IgD-negative memory B cell (primary cell): ENCODE results near the gene RMDN3. TPM values are rescaled to one million over a fixed set of nuclear protein-coding genes. Genes with fewer than 3 reads are reported as not detected.

ENCODE experiments used
- H3K27ac Mint-ChIP-seq, 3 donors: one replicate each; pipeline ENCODE4 v1.8.0; 2020 to 2022; ENCODE audit warnings: mild to moderate bottlenecking in 3 of 3, mixed read lengths in 3 of 3, moderate library complexity in 1 of 3
- H3K27me3 Mint-ChIP-seq: one replicate; pipeline ENCODE4 v1.8.0; 2021; ENCODE audit warnings: mixed read lengths
- H3K36me3 Mint-ChIP-seq: one replicate; pipeline ENCODE4 v1.8.0; 2020; ENCODE audit warnings: mild to moderate bottlenecking, mixed read lengths
- H3K4me1 Mint-ChIP-seq, 3 donors: one replicate each; pipeline ENCODE4 v1.8.0; 2020 to 2022; ENCODE audit warnings: mixed read lengths in 3 of 3, mild to moderate bottlenecking in 1 of 3
- H3K4me3 Mint-ChIP-seq, 4 donors: one replicate each; pipeline ENCODE4 v1.8.0; 2020 to 2022; ENCODE audit warnings: mild to moderate bottlenecking in 4 of 4, mixed read lengths in 4 of 4, moderate library complexity in 3 of 4
- H3K9me3 Mint-ChIP-seq, 3 donors: one replicate each; pipeline ENCODE4 v1.8.0; 2020 to 2021; ENCODE audit warnings: mixed read lengths in 3 of 3, mild to moderate bottlenecking in 1 of 3
- polyA plus RNA-seq: library from polyadenylated mRNA; unstranded; fragments of 300-500 nt; fragmentation: Illumina TruSeq; gene quantifications from one replicate; pipeline ENCODE4 v1.2.3, GENCODE V29; 2021

The RMDN3 gene
- 18.3 TPM for polyA plus RNA-seq

- no peaks in the 10 kb centered on the region for H3K27me3 Mint-ChIP-seq
- H3K36me3 Mint-ChIP-seq: no peaks in the 10 kb centered on the region
- peak within 1 kb of the TSS; percentile 69 to 96 (median 92) for H3K27ac Mint-ChIP-seq
- peak within 1 kb of the TSS; percentile 91 to 99 (median 97) for H3K4me3 Mint-ChIP-seq
- H3K9me3 Mint-ChIP-seq: no peaks in the 10 kb centered on the region
- H3K4me1 Mint-ChIP-seq: peaks cover 15 to 21% (median 15%) of the 10 kb centered on the region in 3 donors
Measured at GRCh38 chr15:40754883-40755811, at the start of gene RMDN3. Gene RMDN3 (minus strand): TSS chr15:40755254. CDS start chr15:40754783, 471 bp downstream.

GRCh38 chr15:40803688-40804087, 48.6 kb upstream of the RMDN3 start:
- no peak overlapping the region for H3K27ac Mint-ChIP-seq
- peaks cover 7% of the 10 kb centered on the region for H3K36me3 Mint-ChIP-seq
- H3K4me3 Mint-ChIP-seq: peak overlapping the region in 2 of 4 donors; percentile 39 to 50
- H3K9me3 Mint-ChIP-seq: no peaks in the 10 kb centered on the region
- peaks cover 23 to 26% (median 25%) of the 10 kb centered on the region in 3 donors for H3K4me1 Mint-ChIP-seq
- H3K27me3 Mint-ChIP-seq: no peaks in the 10 kb centered on the region

DNA sequence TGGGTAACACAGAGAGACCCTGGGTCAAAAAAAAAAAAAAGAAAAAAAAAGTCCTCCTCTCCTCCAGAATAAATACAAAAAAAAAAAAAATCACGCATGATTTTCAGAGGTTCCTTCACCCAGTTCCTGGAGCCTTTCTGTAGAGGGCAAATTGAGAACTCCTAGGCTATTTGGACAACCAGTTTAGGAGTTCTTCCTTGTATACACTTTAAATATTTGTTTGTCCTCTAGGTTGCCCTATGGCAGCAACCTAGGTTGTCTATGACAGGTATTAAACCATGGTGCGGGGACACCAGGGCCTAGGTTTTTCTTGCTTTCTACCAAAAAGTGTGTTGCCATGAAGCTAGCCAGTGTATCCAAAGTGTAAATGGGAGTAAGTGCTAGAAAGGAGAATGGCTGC, 48.0 kb upstream of the RMDN3 start:
- Mint-ChIP-seq H3K27ac (no peak overlapping the region), H3K4me3 (peak overlapping the region in 1 of 4 donors; percentile 50), H3K36me3 (peaks cover 12% of the 10 kb centered on the region), H3K27me3 (no peaks in the 10 kb centered on the region), H3K9me3 (no peaks in the 10 kb centered on the region), H3K4me1 (peaks cover 22 to 29% (median 25%) of the 10 kb centered on the region in 3 donors)

DNA sequence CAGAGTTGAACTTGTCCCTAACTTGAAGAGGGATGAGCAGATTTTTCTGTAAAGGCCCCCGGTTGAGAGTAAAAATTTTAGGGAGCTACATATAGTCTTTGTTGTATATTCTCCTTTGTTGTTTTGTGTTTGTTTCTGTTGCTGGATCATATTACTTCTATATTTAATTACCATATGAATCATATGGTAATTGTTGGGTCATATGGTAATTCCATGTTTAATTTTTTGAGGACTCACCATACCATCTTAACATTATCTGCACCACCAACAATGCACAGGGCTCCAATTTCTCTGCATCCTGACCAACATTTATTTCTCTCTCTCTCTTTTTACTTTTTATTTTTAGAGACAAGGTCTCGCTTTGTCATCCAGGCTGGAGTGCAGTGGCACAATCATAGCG, 44.5 kb upstream of the RMDN3 start:
- Mint-ChIP-seq H3K4me3 (peak overlapping the region in 1 of 4 donors; percentile 32), H3K27me3 (no peaks in the 10 kb centered on the region), H3K36me3 (peaks cover 12% of the 10 kb centered on the region), H3K9me3 (no peaks in the 10 kb centered on the region), H3K4me1 (peaks cover 17 to 28% (median 19%) of the 10 kb centered on the region in 3 donors), H3K27ac (no peak overlapping the region)

DNA sequence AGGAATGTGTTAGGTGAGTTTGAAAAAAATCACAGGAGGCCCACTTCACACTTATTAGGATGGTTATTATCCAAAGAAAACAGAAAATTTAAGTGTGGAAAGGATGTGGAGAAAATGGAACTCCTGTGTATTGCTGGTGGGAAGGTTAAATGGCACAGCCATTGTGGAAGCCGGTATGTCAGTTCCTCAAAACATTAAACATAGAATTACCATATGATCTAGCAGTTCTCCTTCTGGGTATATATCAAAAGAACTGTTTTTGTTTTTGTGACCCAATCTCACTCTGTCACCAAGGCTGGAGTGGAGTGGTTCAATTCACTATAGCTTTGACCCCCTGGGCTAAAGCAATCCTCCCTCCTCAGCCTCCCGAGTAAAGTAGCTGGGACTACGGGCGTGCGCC, 41.5 kb upstream of the RMDN3 start:
- Mint-ChIP-seq H3K27me3 (no peaks in the 10 kb centered on the region), H3K27ac (no peak overlapping the region), H3K4me1 (peaks cover 14 to 27% (median 15%) of the 10 kb centered on the region in 3 donors), H3K36me3 (peaks cover 12% of the 10 kb centered on the region), H3K9me3 (no peaks in the 10 kb centered on the region), H3K4me3 (no peak overlapping the region)

GRCh38 chr15:40796041-40796440, 41.0 kb upstream of the RMDN3 start:
- Mint-ChIP-seq H3K4me1 (peaks cover 14 to 25% (median 15%) of the 10 kb centered on the region in 3 donors), H3K9me3 (no peaks in the 10 kb centered on the region), H3K27me3 (no peaks in the 10 kb centered on the region), H3K4me3 (no peak overlapping the region), H3K36me3 (peaks cover 12% of the 10 kb centered on the region), H3K27ac (no peak overlapping the region)

DNA sequence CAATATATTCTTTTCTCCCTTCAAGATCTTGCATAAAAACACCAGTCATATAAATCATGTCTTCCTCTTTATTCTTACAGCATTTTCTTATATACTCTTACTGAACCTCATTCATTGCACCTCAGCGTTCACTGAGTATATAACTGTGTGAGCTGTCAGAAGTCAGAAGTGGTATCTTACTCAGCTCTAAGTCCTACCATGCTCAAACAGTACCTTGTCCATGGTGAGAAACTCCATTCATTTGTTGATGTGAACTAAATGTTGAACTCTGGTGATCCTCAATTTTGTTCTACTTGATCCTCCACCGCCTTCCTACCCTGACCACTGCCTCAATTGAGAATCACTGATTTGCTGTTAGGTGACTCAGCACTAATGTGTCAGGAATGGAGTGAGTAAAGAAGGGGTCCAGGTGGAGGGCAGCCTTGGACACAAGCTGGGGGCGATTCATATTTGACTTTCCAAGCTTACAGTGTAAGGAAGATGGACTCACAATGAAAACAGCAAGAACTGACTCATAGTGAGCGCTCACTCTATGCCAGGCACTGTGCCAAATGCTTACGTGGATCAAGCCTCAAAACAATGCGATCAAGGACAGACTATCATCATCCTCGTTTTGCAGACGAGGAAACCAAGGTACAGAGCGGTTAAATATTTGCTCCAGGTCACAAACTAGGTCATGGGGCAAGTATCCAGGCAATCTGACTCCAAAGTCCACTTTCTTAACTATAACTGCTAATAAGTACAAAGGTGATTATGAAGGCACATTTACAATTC, 38.3 kb upstream of the RMDN3 start:
- Mint-ChIP-seq H3K27me3 (no peaks in the 10 kb centered on the region), H3K36me3 (peaks cover 5% of the 10 kb centered on the region), H3K27ac (no peak overlapping the region), H3K4me3 (no peak overlapping the region), H3K4me1 (peaks cover 13 to 18% (median 14%) of the 10 kb centered on the region in 3 donors), H3K9me3 (no peaks in the 10 kb centered on the region)

DNA sequence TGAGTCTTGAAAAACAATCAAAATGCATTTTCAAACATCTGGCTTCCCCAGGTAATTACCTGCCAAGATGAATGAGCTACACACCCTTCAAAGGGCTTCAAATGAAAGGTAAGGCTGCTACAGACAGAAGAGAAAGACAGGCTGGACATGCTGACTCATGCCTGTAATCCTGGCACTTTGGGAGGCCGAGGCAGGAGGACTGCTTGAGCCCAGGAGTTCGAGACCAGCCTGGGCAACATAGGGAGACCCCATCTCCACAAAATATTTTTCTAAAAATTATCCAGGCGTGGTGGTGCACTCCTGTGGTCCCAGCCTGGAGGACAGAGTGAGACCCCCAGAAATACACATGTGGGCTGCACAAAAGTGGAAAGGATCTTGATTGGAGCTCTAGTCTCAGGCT, 37.3 kb upstream of the RMDN3 start:
- Mint-ChIP-seq H3K36me3 (peaks cover 2% of the 10 kb centered on the region), H3K4me1 (peaks cover 9 to 13% (median 12%) of the 10 kb centered on the region in 3 donors), H3K27me3 (no peaks in the 10 kb centered on the region), H3K9me3 (no peaks in the 10 kb centered on the region), H3K27ac (peak overlapping the region in 1 of 3 donors; percentile 69), H3K4me3 (no peak overlapping the region)

DNA sequence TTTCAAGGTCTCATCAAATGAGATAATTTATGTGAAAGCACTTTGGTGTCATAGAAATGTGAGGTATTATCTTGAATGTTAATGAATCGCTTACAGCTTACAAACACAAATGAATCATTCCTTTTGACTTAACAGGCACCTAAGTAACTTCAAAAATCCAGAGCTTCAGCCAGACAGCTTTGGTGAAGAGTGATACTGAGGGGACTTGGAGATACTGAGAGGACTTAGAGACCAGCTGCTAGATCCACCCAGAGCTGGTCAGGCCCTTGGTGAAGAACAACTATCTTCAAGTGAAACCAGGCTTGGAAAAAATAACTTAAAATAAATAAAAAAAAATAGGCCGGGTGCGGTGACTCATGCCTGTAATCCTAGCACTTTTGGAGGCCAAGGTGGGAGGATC, 35.7 kb upstream of the RMDN3 start:
- H3K36me3 Mint-ChIP-seq: peaks cover 2% of the 10 kb centered on the region
- H3K27ac Mint-ChIP-seq: peak overlapping the region in 1 of 3 donors; percentile 43
- H3K9me3 Mint-ChIP-seq: no peaks in the 10 kb centered on the region
- H3K4me1 Mint-ChIP-seq: peaks cover 6 to 12% (median 9%) of the 10 kb centered on the region in 3 donors
- H3K27me3 Mint-ChIP-seq: no peaks in the 10 kb centered on the region
- no peak overlapping the region for H3K4me3 Mint-ChIP-seq

DNA sequence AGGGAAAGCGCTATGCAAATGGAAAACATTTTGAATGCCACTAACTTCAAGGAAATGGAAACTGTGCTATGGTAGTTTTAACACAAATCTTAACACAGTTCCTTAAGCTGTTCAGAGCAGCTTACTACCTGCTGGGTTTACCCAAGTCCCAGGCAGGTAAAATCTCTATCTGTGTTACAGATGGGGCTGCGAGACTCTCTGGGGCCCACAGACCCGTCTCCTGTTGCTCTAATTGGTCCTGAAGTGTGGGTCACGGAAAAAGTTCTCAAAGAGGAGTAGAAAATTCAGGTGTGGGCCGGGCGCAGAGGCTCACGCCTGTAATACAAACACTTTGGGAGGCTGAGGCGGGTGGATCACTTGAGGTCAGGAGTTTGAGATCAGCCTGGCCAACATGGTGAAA, 34.9 kb upstream of the RMDN3 start:
- H3K27me3 Mint-ChIP-seq: no peaks in the 10 kb centered on the region
- no peak overlapping the region for H3K4me3 Mint-ChIP-seq
- peaks cover 6 to 12% (median 8%) of the 10 kb centered on the region in 3 donors for H3K4me1 Mint-ChIP-seq
- peaks cover 2% of the 10 kb centered on the region for H3K36me3 Mint-ChIP-seq
- no peak overlapping the region for H3K27ac Mint-ChIP-seq
- no peaks in the 10 kb centered on the region for H3K9me3 Mint-ChIP-seq

- Mint-ChIP-seq H3K36me3 (peaks cover 2% of the 10 kb centered on the region), H3K27ac (peak overlapping the region in 1 of 3 donors; percentile 56), H3K9me3 (no peaks in the 10 kb centered on the region), H3K4me3 (no peak overlapping the region), H3K4me1 (peaks cover 6 to 12% (median 8%) of the 10 kb centered on the region in 3 donors), H3K27me3 (no peaks in the 10 kb centered on the region)
Measured at GRCh38 chr15:40789119-40789518, 34.1 kb upstream of the RMDN3 start.

DNA sequence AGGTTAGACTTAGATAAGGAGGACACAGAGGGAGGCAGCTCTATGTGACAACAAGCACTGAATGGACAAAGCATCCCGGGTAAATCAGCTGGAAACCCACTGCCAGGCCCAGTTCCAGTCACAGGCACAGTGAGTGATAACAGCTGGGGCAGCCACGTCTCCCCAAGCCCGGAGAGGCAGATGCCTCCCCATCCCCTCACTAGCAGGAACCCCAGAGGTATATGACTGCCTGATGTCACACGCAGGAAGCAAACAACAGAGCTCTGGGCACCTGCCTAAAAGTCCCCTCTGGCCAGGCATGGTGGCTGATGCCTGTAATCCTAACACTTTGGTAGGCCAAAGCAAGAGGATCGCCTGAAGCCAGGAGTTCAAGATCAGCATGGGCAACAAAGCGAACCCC, 32.9 kb upstream of the RMDN3 start:
- Mint-ChIP-seq H3K27ac (peak overlapping the region in 1 of 3 donors; percentile 41), H3K36me3 (no peaks in the 10 kb centered on the region), H3K27me3 (no peaks in the 10 kb centered on the region), H3K4me1 (peaks cover 6 to 10% (median 7%) of the 10 kb centered on the region in 3 donors), H3K4me3 (no peak overlapping the region), H3K9me3 (no peaks in the 10 kb centered on the region)

GRCh38 chr15:40787344-40787841, 32.3 kb upstream of the RMDN3 start:
- H3K4me1 Mint-ChIP-seq: peaks cover 9 to 12% (median 9%) of the 10 kb centered on the region in 3 donors
- no peaks in the 10 kb centered on the region for H3K27me3 Mint-ChIP-seq
- H3K9me3 Mint-ChIP-seq: no peaks in the 10 kb centered on the region
- H3K27ac Mint-ChIP-seq: peak overlapping the region in 1 of 3 donors; percentile 41
- H3K4me3 Mint-ChIP-seq: no peak overlapping the region
- H3K36me3 Mint-ChIP-seq: no peaks in the 10 kb centered on the region

GRCh38 chr15:40785814-40786213, 30.8 kb upstream of the RMDN3 start:
- Mint-ChIP-seq H3K4me3 (no peak overlapping the region), H3K9me3 (no peaks in the 10 kb centered on the region), H3K4me1 (peaks cover 4 to 12% (median 7%) of the 10 kb centered on the region in 3 donors), H3K36me3 (no peaks in the 10 kb centered on the region), H3K27me3 (no peaks in the 10 kb centered on the region), H3K27ac (peak overlapping the region in 1 of 3 donors; percentile 41)

- Mint-ChIP-seq H3K27ac (peak overlapping the region in 1 of 3 donors; percentile 41), H3K4me1 (peaks cover 4 to 12% (median 7%) of the 10 kb centered on the region in 3 donors)
Measured at GRCh38 chr15:40785164-40785563, 30.1 kb upstream of the RMDN3 start.

More at GRCh38 chr15:40785164-40785563, 30.1 kb upstream of the RMDN3 start:
- no peaks in the 10 kb centered on the region for H3K36me3 Mint-ChIP-seq
- H3K9me3 Mint-ChIP-seq: no peaks in the 10 kb centered on the region
- H3K4me3 Mint-ChIP-seq: no peak overlapping the region
- no peaks in the 10 kb centered on the region for H3K27me3 Mint-ChIP-seq
